HG02798 (cell line): Measurements from ENCODE around the gene RILPL2.
"Not testable (repeated sequence)": the region's sequence is repeated elsewhere in the genome, so short reads cannot be mapped to it uniquely, and the experiment has no call there.

ENCODE experiments used
- ATAC-seq: cut with Tn5 transposase; IDR thresholded peaks from one replicate; pipeline ENCODE4 v1.9.1; 2021; ENCODE audit warnings: mild to moderate bottlenecking; ENCODE audit not compliant: unreplicated experiment, poor library complexity

RILPL2 gene, protein sequence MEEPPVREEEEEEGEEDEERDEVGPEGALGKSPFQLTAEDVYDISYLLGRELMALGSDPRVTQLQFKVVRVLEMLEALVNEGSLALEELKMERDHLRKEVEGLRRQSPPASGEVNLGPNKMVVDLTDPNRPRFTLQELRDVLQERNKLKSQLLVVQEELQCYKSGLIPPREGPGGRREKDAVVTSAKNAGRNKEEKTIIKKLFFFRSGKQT

DNA sequence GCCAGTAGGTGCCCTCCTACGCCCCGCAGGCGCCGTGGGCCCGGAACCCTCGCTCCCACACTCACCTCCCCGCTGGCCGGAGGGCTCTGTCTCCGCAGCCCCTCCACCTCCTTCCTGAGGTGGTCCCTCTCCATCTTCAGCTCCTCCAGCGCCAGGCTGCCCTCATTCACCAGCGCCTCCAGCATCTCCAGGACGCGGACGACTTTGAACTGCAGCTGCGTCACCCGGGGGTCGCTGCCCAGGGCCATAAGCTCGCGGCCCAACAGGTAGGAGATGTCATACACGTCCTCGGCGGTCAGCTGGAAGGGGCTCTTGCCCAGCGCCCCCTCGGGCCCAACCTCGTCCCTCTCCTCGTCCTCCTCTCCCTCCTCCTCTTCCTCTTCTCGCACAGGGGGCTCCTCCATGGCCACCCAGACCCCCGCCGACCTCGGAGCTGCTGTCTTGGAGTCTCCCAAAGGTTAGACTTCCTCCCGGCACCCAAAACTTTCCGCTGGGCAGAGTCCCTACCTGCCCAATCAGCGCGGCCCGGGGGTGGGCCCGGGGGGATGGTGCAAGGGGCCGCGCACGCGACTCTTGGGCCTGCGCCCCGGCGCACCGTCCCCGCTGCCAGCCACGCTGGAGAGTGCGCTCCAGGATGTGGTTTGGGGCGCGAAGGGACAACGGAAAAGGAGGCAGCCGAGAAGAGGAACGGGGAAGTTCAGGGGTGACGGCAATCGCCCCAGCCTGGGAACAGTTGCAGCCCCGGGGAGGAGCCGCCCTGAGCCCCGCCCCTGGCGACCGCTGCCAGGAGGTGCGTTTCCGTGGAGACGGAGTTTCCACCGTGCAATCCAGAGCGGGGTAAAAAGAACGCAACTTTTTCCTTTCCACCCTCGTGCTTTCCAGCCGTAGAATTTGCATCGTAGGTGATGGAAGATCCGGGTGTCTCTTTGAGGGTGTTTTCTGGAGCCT, at the start of gene RILPL2:
RILPL2 (minus strand) TSS at position 668 of the 948 bp plus-strand sequence; CDS start at position 404, 264 bp downstream.
- peak; percentile 82 for ATAC-seq

DNA sequence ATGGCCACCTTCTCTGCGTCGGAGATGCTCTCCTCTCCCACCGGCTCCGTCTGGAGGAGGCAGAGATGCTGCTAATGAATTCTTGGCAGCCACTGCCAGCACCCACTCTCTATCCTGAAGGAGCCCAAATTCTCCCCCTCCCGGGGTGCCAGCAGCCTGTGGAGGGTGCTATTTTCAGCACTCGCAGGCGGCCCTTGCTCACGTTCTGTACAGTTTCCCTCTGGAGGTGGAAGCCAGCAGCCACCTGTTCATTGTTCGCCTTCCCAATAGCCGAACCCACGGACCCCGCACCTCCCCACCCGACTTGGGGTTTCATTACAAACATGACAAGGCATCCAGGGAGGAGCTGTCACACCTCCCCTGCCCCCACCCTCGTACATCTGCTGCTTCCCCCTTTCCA, 49.3 kb upstream of the RILPL2 start:
- ATAC-seq, result no peak

DNA sequence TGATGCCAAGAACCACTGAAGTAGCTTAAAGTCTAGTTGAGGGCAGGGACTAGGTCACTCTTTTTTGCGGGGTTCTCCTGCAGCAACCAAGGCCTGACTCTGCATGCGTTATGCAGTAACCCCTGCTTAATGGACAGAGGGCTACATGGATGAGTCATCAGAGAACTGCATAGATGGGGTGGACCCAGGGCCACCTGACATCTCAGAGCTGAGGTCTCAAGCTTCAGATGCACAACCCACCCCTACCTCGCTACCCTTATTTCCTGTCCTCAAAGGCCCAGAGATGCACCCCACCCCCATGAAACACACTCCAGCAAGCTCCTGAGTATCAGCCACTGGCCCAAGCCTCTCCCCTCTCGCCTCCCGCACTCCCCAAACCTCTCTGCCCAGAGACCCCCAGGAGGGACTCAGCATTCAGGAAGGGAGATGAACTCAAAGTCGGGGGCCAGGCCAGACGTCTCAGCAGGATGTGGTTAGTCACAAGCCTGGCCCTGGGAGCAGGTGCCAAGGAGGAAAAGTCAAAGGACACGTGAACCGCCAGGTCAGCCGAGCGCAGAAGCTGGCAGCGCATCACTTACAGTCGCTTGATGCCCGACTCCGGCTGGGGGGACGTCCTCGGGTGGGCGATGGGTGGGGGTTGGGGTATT, 47.2 kb upstream of the RILPL2 start:
- no peak for ATAC-seq

DNA sequence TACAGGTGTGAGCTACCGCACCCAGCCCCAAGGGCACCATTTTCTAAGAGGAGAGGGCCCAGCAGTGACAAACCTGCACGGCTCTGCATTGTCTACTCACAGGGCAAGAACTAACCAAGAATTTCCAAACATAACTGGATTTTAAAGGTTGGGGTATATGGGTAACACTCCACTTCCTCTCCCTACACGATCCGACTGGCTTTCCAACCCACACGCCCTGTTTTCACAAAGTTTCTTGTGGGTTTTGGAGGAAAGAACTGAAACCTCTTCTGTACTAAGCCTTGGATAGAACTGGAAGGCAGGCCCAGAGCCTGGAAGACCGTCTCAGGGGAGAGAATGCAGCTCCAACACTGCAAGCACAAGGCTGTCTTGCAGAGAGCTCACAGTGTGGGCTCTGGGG, 46.4 kb upstream of the RILPL2 start:
- no peak for ATAC-seq

DNA sequence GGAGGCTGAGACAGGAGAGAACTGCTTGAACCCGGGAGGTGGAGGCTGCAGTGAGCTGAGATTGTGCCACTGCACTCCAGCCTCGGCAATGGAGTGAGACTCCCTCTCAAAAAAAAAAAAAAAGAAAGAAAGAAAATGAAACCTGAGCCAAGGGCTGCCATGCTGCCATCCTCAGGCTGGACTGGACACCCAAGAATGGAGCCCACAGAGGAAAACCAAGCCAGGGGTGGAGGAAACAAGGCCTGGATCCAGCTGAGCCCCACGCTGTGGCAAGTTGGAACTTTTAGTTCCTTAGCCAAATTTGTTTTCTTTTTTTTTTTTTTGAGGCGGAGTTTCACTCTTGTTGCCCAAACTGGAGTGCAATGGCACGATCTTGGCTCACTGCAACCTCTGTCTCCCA, 44.8 kb upstream of the RILPL2 start:
- not testable (repeated sequence) for ATAC-seq

DNA sequence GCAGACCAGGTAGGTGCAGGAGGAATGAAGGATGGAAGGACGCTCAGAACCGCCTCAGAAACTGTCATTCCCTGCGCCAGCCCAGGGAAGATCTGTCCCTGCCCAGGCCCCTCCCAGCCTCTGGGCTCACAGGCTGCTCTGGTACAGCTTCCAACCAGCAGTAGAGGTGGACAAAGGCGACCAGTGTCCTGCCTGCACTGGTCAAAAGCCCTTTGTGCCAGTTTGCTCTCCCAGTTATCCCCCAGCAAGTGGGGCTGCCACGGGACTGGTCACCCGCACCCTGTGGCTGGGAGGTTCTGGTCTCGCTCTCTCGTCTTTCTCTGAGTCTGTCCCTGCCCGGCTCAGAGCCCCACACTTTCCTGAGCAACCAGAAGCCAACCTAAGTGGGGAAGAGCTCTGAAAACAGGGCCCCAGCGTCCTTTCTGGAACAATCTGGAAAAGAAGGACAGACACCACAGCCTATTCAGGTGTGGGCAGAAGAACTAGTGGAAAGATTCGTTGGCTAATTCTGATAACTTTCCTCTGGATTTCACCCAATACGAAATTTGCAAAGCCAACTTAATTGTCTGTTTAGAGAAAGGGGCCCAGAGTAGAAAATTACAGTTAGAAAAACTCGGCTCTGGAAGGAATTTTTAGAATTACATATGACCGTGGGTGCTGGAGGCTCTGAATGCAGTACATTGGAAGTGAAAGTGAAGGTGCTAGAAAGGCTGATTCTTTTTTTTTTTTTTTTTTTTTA, 43.1 kb upstream of the RILPL2 start:
- no peak for ATAC-seq

DNA sequence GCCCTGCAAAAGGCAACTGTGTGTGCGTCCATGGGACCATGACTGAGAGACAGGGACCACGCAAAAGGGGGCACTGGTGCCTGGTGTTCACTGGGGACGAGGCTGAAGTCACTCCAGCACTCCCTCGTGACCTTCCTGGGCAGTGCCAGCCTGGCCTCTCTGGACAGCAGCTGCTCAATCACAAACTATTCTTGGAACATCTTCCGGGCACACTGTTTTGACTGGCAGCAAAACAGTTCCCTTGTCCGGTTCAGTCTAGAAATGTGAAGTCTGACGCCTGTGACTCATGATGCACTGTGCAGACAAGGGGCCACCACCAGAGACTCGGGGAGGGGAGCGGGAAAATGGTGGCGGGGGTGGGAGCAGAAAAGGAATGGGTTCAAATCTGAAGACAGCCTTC, 42.3 kb upstream of the RILPL2 start:
- ATAC-seq, result no peak

DNA sequence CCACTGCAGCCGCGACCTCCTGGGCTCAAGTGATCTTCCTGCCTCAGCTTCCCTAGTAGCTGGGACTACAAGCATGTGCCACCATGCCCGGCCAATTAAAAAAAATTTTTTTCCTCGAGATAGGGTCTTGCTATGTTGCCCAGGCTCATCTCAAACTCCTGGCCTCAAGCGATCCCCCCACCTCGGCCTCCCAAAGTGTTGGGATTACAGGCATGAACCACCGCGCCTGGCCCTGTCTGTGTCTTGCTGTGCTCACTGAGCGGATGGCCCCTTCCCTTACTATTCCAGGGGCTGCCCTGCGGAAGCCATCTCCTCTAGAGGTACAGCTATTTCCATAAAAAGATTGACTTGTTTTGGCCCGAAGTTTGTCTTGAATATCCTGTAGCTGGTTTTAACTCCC, 41.6 kb upstream of the RILPL2 start:
- ATAC-seq, result no peak

DNA sequence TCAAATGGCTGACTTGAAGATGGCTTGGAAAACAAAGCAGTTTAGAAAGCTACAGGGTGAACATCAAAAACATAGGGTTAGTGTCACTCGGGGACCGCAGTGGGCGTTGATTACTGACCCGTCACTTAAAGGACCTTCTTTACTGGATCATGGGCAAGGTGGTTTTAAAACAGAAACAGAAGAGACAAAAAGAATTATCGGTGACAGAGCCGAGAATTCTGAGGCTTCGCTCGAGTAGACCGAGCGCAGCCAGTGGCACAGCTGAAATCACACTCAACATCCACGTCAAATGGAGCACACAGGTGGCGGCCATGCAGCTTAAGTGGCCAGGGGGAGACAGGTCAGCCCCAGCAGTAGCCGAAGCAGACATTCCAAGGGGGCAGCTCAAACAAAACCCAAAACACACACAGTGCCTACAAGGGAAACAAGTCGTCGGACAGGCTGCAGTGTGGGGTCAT, 38.8 kb upstream of the RILPL2 start:
- no peak for ATAC-seq

DNA sequence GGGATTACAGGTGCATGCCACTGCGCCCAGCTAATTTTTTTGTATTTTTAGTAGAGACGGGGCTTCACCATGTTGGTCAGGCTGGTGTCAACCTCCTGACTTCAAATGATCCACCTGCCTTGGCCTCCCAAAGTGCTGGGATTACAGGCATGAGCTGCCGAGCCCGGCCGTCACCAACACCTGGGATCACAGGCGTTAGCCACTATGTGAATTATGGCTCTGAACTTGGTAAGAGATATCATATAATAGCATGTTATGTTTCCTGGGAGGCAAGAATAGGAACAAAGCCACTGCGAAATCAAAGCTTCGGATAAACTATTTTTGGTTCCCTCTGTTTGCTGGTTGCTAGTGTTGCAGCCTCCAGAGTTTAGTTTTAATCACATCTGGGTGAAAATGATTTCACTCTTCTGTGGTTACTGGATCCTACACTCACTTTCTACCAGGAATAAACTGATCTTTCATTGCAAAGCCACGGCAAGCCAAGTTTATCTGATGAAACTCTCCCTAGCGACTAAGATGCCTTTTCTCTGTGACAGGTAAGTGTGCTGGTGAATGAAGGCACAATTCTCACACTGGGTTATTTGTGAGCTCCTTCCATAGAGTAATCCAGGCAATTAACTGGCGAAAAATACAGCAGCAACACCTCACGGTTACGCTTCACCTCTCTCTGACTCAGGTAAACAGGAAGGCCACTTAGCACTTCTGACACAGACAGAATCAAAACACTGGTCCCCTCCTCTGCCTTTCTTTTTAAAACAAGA, 38.2 kb upstream of the RILPL2 start:
- ATAC-seq, result no peak

DNA sequence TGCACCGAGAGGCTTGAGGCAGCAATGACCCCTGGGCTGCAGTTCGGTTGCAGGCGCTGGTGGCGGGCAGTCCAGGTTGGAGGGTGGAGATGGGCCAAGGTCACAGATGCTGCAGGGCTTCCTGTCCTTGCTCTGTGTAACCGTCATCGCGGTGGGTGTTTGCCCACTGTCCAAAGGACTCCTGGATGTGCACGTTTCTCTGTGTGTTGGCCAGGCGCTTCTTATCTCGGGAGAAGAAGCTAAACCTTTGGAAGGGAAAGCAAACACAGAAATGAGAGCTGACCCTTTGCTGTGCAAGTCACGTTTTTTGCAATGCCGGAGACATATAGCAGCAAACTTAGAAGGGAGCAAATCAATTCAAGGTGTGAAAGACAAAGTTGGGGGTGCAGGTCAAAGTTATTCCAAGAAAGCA, 36.0 kb upstream of the RILPL2 start:
- no peak for ATAC-seq

DNA sequence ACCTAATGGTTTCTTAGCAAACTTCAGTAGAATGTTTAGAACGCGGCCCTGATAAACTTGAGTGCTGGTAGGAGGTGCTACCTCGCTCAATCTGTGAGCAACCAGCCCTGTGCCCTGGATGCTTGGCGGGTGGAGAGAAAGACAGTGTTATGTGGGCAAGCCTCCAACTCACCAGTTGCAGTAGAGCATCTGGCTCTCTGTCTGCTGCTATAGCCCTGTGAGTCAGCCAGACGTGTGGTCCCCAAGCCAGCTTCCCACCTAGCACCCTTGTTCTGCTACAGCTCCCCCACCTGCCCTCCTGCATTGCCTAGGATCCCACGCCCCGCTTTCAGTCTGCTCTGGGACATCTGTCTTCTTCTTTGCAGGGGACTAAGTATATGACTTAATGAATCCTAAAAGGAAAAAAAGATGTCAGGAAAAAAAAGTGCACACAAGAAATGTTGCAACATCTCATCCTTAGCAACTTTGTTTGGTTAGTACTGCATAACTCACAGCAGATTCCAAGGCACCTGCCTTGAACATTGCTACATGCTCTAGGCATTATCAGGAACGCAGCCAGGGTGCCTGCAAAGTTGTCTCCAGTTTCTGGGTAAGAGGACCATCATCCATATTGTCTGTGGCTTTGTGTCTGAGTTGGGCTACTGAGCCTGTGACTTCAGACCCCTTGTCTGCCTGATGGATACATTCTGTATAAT, 35.0 kb upstream of the RILPL2 start:
- ATAC-seq, result no peak

DNA sequence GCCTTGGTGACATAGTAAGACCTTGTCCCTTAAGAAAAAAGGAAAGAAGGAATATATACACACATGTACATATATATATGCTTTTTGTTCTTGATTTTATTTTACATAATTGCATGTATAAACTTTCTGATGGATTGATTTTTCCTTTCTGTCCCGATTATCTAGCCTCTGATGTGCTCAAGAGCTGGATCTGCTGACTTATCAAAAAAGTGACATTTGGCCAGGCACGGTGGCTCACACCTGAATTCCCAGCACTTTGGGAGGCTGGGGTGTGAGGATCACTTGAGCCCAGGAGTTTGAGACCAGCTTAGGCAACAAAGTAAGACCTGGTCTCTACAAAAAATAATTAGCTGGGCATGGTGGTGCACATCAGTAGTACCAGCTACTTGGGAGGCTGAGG, 33.5 kb upstream of the RILPL2 start:
- ATAC-seq, result no peak

DNA sequence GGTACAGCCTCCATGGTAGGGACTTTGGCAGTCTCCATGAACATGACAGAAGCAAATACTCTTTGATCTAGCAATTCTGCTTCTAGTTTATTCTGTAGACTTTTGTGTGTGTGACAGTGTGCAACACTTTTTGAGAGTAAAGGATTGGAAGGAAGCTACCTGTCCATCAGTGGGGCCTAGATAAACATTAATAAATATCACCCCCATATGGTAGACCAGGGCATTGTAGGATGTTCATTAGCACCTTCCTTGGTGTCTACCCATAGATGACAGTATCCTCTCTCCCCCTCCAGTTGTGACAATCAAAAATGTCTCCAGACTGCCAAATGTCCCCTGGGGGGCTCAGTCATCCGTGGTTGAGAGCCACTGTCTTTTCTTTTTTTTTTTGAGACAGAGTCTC, 32.3 kb upstream of the RILPL2 start:
- ATAC-seq, result peak; percentile 66

DNA sequence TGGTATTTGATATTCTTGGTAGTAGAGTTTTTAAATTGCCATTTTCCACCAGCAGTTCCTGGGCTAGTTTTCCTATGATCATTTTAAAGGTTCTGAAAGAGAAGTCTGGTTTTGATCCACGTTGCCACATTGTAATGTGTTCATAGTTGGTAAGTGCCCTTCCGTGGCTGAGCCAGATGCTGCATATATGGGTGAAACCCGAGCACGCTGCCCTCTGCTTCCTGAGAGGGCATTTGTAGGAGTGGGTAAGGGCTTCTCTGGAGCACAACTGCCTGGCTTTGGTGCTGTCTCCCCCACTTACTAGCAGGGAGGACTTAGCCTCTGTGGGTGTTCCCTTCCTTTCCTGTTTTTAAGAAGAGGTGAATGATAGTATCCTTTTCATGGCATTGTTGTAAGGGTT, 28.6 kb upstream of the RILPL2 start:
- ATAC-seq, result no peak

DNA sequence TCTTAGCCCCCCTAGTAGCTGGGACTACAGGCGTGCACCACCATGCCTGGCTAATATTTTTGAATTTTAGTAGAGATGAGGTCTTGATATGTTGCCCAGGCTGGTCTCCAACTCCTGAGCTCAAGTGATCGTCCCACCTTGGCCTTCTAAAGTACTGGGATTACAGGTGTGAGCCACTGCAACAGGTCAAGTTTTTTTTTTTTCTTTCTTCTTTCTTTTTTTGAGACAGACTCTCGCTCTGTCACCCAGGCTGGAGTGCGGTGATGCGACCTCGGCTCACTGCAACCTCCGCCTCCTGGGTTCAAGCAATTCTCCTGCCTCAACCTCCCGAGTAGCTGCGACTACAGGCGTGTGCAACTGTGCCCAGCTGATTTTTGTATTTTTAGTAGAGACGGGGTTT, 26.7 kb upstream of the RILPL2 start:
- not testable (repeated sequence) for ATAC-seq

DNA sequence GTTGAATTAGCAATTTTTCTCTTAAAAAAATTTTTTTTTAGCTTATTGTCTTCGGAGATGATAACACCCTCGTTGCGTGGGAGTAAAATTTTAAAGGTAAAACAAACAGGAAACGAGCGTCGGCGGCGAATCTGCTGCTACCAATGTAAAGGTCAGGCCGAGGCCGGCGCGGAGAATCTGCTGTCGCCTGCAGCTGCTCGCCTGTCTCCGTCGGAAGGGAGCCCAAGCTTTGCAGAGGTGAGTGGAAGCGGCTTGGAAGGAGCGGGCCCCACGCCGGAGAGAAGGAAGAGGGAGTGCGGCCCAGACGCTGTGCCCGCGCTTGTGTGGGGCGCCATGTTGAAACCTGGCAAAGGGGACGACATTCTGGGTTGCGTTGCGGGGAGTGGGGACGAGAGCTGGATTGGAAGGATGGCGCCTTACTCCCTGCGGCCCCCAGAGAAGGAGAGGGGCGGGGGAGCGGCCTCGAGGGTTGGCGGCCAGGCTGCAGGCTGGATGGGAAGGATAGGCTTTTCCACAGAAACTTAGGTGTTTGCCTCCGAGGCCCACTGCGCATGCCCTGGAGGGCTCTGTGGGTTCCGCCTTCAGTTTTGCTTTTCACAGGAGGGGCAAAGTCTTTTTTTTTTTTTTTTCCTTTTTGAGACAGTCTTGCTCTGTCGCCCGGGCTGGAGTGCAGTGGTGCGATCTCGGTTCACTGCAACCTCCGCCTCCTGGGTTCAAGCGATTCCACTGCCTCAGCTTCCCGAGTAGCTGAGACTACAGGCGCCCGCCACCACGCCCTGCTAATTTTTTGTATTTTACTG, 21.7 kb upstream of the RILPL2 start, which contains the start of gene SNRNP35:
SNRNP35 (plus strand) TSS at position 160 of the 800 bp plus-strand sequence. CDS start 7,402 bp downstream, outside the sequence.
- ATAC-seq, result peak; percentile 71

DNA sequence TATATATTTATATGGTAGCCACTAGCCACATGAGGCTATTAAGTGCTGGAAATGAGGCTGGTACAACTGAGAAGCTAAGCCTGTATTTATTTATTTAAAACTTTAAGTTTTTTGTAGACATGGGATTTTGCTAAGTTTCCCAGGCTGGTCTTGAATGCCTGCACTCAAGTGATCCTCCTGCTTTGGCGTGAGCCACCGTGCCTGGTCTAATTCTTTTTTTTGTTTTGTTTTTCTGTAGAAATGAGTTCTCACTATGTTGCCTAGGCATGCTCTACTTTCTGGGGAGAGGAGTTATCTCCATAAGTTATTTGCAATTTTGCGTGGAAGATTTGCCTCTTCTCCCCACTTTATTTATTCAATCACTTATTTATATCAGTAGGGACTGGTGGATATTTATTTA, 16.7 kb upstream of the RILPL2 start:
- no peak for ATAC-seq
